GM23338 (cell line): ENCODE data around the gene PCDHGA9. TPM values are rescaled to one million over a fixed set of nuclear protein-coding genes. Genes with fewer than 3 reads are reported as not detected.
A peak's percentile ranks its signal among the peaks of the same experiment; 100 is the strongest.
"Not testable (repeated sequence)": the region's sequence is repeated elsewhere in the genome, so short reads cannot be mapped to it uniquely, and the experiment has no call there.

Experiments used
- ATAC-seq: fragments of 200-7000 bp; cut with Tn5 transposase; 3 replicates; pipeline ENCODE4 v1.9.1; 2020
- DNase-seq: peaks from one replicate; pipeline ENCODE4 v3.0.0-alpha.2; 2015; ENCODE audit warnings: low spot score
- H2AFZ ChIP-seq: fragments of 200-600 bp; sonication (generic); 2 replicates; pipeline ENCODE4 v1.8.0; 2016; ENCODE audit warnings: antibody characterized with exemption, mild to moderate bottlenecking, moderate library complexity
- H3F3A ChIP-seq: fragments of 200-600 bp; sonication (generic); replicated peaks from 2 replicates; pipeline ENCODE4 v1.8.0; 2017; ENCODE audit warnings: antibody characterized with exemption, mixed run types, low read depth
- H3K27ac ChIP-seq: fragments of 200-600 bp; sonication (generic); 2 replicates; pipeline ENCODE4 v1.6.1; 2016; ENCODE audit warnings: low read depth
- H3K27me3 ChIP-seq: fragments of 200-600 bp; sonication (generic); 2 replicates; pipeline ENCODE4 v1.8.0; 2016; ENCODE audit warnings: mild to moderate bottlenecking, mixed run types, moderate library complexity; ENCODE audit not compliant: insufficient read depth
- H3K36me3 ChIP-seq: fragments of 200-600 bp; sonication (generic); 2 replicates; pipeline ENCODE4 v1.8.0; 2016; ENCODE audit warnings: mild to moderate bottlenecking; ENCODE audit not compliant: insufficient read depth
- H3K4me1 ChIP-seq: fragments of 200-600 bp; sonication (generic); 2 replicates; pipeline ENCODE4 v1.8.0; 2016; ENCODE audit warnings: mild to moderate bottlenecking, moderate library complexity; ENCODE audit not compliant: insufficient read depth
- H3K4me2 ChIP-seq: fragments of 200-600 bp; sonication (generic); 2 replicates; pipeline ENCODE4 v1.7.1; 2017; ENCODE audit warnings: mixed run types
- H3K4me3 ChIP-seq: fragments of 200-600 bp; sonication (generic); 2 replicates; pipeline ENCODE4 v1.6.1; 2016; ENCODE audit warnings: mixed run types
- H3K79me2 ChIP-seq: fragments of 200-600 bp; sonication (generic); replicated peaks from 2 replicates; pipeline ENCODE4 v1.8.0; 2017; ENCODE audit warnings: mild to moderate bottlenecking; ENCODE audit not compliant: insufficient read depth
- H3K9me2 ChIP-seq: fragments of 200-600 bp; sonication (generic); 2 replicates; pipeline ENCODE4 v1.8.0; 2017; ENCODE audit not compliant: insufficient read depth
- H4K20me1 ChIP-seq: fragments of 200-600 bp; sonication (generic); replicated peaks from 2 replicates; pipeline ENCODE4 v1.8.0; 2017; ENCODE audit warnings: mild to moderate bottlenecking; ENCODE audit not compliant: insufficient read depth
- H3K27ac Mint-ChIP-seq: 2 replicates; pipeline ENCODE4 v1.8.0; 2020; ENCODE audit warnings: inconsistent platforms, mild to moderate bottlenecking, moderate library complexity, mixed read lengths
- H3K27me3 Mint-ChIP-seq: 3 replicates; pipeline ENCODE4 v1.8.0; 2022; ENCODE audit warnings: low read depth, mild to moderate bottlenecking, moderate library complexity, mixed read lengths, inconsistent platforms; ENCODE audit not compliant: insufficient read depth, poor library complexity
- H3K36me3 Mint-ChIP-seq: 3 replicates; pipeline ENCODE4 v1.8.0; 2021; ENCODE audit warnings: low read depth, mild to moderate bottlenecking, inconsistent platforms, moderate library complexity, mixed read lengths
- H3K4me1 Mint-ChIP-seq: 3 replicates; pipeline ENCODE4 v1.8.0; 2020; ENCODE audit warnings: mild to moderate bottlenecking, inconsistent platforms, mixed read lengths
- H3K4me3 Mint-ChIP-seq: 3 replicates; pipeline ENCODE4 v1.8.0; 2021; ENCODE audit warnings: moderate library complexity, mild to moderate bottlenecking, inconsistent platforms, mixed read lengths
- H3K9me3 Mint-ChIP-seq: 3 replicates; pipeline ENCODE4 v1.8.0; 2020; ENCODE audit warnings: moderate library complexity, mild to moderate bottlenecking, inconsistent platforms, mixed read lengths
- POLR2AphosphoS5 ChIP-seq: IDR thresholded peaks from 2 replicates; pipeline ENCODE4 v1.6.1; 2016; ENCODE audit warnings: antibody characterized with exemption, low read depth
- polyA plus RNA-seq: library from polyadenylated mRNA; unstranded; fragments of >200 nt; fragmentation: Nextera tagmentation; extraction: Ambion mirVana; gene quantifications from 2 replicates; pipeline ENCODE4 v1.2.1, GENCODE V29; 2016
- total RNA-seq: library from RNA; depleted of rRNA; stranded (reverse); fragments of >200 nt; shearing (Covaris generic); gene quantifications from 2 replicates; pipeline ENCODE4 v1.2.3, GENCODE V29; 2014
- TF ChIP-seq, protein P1 (sequence below): fragments of 250-450 bp; sonication (Bioruptor Pico); IDR thresholded peaks from 2 replicates; pipeline ENCODE4 v1.5.0; 2020; ENCODE audit warnings: mild to moderate bottlenecking, moderate library complexity
- TF ChIP-seq, protein P2 (sequence below), 2 experiments: fragments of 200-600 bp in 1 of 2; sonication (generic) in 1 of 2; conservative IDR thresholded peaks; 2 replicates each; pipeline versions ENCODE4 v1.5.1 to v1.6.1; 2016 to 2017; ENCODE audit warnings: antibody characterized with exemption in 2 of 2, low read depth in 2 of 2, mild to moderate bottlenecking in 2 of 2, moderate library complexity in 1 of 2

Gene PCDHGA9
- total and polyA plus RNA-seq, 2 experiments from 2014 or later = 0.50 to 5.5 TPM

DNA sequence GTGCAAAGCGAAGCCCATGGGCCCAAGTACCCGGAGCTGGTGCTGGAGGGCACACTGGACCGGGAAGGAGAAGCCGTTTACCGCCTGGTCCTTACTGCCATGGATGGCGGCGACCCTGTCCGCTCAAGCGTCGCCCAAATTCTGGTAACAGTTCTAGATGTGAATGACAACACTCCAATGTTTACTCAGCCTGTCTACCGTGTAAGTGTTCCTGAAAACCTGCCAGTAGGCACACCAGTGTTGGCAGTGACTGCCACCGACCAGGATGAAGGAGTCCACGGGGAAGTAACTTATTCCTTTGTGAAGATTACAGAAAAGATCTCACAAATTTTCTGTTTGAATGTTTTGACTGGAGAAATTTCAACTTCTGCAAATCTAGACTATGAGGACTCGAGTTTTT is 28.0 kb upstream of the PCDHGA9 start (continued):
- TF ChIP-seq, protein P1, sequence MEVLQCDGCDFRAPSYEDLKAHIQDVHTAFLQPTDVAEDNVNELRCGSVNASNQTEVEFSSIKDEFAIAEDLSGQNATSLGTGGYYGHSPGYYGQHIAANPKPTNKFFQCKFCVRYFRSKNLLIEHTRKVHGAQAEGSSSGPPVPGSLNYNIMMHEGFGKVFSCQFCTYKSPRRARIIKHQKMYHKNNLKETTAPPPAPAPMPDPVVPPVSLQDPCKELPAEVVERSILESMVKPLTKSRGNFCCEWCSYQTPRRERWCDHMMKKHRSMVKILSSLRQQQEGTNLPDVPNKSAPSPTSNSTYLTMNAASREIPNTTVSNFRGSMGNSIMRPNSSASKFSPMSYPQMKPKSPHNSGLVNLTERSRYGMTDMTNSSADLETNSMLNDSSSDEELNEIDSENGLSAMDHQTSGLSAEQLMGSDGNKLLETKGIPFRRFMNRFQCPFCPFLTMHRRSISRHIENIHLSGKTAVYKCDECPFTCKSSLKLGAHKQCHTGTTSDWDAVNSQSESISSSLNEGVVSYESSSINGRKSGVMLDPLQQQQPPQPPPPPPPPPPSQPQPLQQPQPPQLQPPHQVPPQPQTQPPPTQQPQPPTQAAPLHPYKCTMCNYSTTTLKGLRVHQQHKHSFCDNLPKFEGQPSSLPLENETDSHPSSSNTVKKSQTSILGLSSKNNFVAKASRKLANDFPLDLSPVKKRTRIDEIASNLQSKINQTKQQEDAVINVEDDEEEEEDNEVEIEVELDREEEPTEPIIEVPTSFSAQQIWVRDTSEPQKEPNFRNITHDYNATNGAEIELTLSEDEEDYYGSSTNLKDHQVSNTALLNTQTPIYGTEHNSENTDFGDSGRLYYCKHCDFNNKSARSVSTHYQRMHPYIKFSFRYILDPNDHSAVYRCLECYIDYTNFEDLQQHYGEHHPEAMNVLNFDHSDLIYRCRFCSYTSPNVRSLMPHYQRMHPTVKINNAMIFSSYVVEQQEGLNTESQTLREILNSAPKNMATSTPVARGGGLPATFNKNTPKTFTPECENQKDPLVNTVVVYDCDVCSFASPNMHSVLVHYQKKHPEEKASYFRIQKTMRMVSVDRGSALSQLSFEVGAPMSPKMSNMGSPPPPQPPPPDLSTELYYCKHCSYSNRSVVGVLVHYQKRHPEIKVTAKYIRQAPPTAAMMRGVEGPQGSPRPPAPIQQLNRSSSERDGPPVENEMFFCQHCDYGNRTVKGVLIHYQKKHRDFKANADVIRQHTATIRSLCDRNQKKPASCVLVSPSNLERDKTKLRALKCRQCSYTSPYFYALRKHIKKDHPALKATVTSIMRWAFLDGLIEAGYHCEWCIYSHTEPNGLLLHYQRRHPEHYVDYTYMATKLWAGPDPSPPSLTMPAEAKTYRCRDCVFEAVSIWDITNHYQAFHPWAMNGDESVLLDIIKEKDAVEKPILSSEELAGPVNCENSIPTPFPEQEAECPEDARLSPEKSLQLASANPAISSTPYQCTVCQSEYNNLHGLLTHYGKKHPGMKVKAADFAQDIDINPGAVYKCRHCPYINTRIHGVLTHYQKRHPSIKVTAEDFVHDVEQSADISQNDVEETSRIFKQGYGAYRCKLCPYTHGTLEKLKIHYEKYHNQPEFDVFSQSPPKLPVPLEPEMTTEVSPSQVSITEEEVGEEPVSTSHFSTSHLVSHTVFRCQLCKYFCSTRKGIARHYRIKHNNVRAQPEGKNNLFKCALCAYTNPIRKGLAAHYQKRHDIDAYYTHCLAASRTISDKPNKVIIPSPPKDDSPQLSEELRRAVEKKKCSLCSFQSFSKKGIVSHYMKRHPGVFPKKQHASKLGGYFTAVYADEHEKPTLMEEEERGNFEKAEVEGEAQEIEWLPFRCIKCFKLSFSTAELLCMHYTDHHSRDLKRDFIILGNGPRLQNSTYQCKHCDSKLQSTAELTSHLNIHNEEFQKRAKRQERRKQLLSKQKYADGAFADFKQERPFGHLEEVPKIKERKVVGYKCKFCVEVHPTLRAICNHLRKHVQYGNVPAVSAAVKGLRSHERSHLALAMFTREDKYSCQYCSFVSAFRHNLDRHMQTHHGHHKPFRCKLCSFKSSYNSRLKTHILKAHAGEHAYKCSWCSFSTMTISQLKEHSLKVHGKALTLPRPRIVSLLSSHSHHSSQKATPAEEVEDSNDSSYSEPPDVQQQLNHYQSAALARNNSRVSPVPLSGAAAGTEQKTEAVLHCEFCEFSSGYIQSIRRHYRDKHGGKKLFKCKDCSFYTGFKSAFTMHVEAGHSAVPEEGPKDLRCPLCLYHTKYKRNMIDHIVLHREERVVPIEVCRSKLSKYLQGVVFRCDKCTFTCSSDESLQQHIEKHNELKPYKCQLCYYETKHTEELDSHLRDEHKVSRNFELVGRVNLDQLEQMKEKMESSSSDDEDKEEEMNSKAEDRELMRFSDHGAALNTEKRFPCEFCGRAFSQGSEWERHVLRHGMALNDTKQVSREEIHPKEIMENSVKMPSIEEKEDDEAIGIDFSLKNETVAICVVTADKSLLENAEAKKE (CRISPR knock-in tag) = no peak
- TF ChIP-seq, protein P2, sequence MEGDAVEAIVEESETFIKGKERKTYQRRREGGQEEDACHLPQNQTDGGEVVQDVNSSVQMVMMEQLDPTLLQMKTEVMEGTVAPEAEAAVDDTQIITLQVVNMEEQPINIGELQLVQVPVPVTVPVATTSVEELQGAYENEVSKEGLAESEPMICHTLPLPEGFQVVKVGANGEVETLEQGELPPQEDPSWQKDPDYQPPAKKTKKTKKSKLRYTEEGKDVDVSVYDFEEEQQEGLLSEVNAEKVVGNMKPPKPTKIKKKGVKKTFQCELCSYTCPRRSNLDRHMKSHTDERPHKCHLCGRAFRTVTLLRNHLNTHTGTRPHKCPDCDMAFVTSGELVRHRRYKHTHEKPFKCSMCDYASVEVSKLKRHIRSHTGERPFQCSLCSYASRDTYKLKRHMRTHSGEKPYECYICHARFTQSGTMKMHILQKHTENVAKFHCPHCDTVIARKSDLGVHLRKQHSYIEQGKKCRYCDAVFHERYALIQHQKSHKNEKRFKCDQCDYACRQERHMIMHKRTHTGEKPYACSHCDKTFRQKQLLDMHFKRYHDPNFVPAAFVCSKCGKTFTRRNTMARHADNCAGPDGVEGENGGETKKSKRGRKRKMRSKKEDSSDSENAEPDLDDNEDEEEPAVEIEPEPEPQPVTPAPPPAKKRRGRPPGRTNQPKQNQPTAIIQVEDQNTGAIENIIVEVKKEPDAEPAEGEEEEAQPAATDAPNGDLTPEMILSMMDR (conservative IDR thresholded peaks at IDR 0.05; ENCODE audit: low read depth in 2 of 2) = no peak
- TF ChIP-seq POLR2AphosphoS5 = no peak

DNA sequence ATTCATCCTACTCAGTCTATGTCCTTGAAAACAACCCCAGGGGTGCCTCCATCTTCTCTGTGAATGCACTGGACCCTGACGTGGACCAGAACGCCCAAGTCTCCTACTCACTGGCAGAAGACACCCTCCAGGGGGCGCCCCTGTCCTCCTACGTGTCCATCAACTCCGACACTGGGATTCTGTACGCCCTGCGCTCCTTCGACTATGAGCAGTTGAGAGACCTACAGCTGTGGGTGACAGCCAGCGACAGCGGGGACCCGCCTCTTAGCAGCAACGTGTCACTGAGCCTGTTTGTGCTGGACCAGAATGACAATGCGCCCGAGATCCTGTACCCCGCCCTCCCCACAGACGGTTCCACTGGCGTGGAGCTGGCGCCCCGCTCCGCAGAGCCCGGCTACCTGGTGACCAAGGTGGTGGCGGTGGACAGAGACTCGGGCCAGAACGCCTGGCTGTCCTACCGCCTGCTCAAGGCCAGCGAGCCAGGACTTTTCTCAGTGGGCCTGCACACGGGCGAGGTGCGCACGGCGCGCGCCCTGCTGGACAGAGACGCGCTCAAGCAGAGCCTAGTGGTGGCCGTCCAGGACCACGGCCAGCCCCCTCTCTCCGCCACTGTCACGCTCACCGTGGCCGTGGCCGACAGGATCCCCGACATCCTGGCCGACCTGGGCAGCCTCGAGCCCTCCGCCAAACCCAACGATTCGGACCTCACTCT is 27.0 kb upstream of the PCDHGA9 start:
- H3K9me2 ChIP-seq, H3K4me3 ChIP-seq, H3K4me2 ChIP-seq, ATAC-seq, H3K4me1 ChIP-seq, H3K27ac ChIP-seq, H3K4me1 Mint-ChIP-seq, H3K79me2 ChIP-seq, H3K36me3 ChIP-seq, H3K4me3 Mint-ChIP-seq, H3K27ac Mint-ChIP-seq, H2AFZ ChIP-seq, H3K27me3 Mint-ChIP-seq, H3F3A ChIP-seq, H4K20me1 ChIP-seq, H3K27me3 ChIP-seq: not testable (repeated sequence)
- H3K36me3 Mint-ChIP-seq = peaks cover 60% of the 10 kb centered on the region
- H3K9me3 Mint-ChIP-seq = peaks cover 64% of the 10 kb centered on the region
- DNase-seq = peak; percentile 34
- TF ChIP-seq, protein P2 (conservative IDR thresholded peaks at IDR 0.05; ENCODE audit: low read depth in 2 of 2) = peak; percentile 50 to 51
